CD4-positive, alpha-beta T cell (primary cell): Measurements from ENCODE around the gene OPCML. TPM values are rescaled to one million over a fixed set of nuclear protein-coding genes. Genes with fewer than 3 reads are reported as not detected.

Source experiments
- ATAC-seq: fragments of 200-7000 bp; cut with Tn5 transposase; one replicate; pipeline ENCODE4 v1.10.0; 2022; ENCODE audit warnings: mild to moderate bottlenecking; ENCODE audit not compliant: poor library complexity
- CTCF ChIA-PET: fragments of 350-600 bp; sonication (Branson Sonifier 250); formaldehyde crosslinking; loops from one replicate; lab custom pipeline; 2021; ENCODE audit warnings: antibody characterized with exemption, inconsistent platforms; lab: Charles Lee
- POLR2A ChIA-PET: fragments of 350-600 bp; sonication (Branson Sonifier 250); formaldehyde crosslinking; loops from one replicate; lab custom pipeline; 2021; ENCODE audit warnings: antibody characterized with exemption, inconsistent platforms; lab: Charles Lee
- DNase-seq, 14 experiments: peaks; one replicate each; pipeline ENCODE4 v3.0.0-alpha.2; 2013 to 2020; ENCODE audit warnings: mixed read lengths in 2 of 14
- H3K27ac ChIP-seq, 2 donors: one replicate each; pipeline versions ENCODE4 v1.5.1 to v1.7.0; 2013; ENCODE audit warnings: low read length in 2 of 2, low read depth in 1 of 2, mild to moderate bottlenecking in 1 of 2
- H3K27me3 ChIP-seq, 2 experiments: 1 replicate in 1 of 2; 2 replicates in 1 of 2; pipeline versions ENCODE4 v1.6.1 to v1.7.0; 2013; ENCODE audit warnings: low read length in 2 of 2, control low read depth in 1 of 2, mild to moderate bottlenecking in 1 of 2, moderate library complexity in 1 of 2; ENCODE audit not compliant: insufficient read depth in 2 of 2, control insufficient read depth in 1 of 2
- H3K36me3 ChIP-seq: one replicate; pipeline ENCODE4 v1.6.1; 2013; ENCODE audit warnings: low read length, control low read depth; ENCODE audit not compliant: insufficient read depth
- H3K4me1 ChIP-seq: one replicate; pipeline ENCODE4 v1.6.1; 2013; ENCODE audit warnings: low read length, control low read depth; ENCODE audit not compliant: insufficient read depth
- H3K4me3 ChIP-seq: one replicate; pipeline ENCODE4 v1.5.1; 2013; ENCODE audit warnings: mild to moderate bottlenecking, low read length, moderate library complexity
- H3K9me3 ChIP-seq, 2 experiments: 1 replicate in 1 of 2; 2 replicates in 1 of 2; pipeline versions ENCODE4 v1.6.1 to v1.7.0; 2013; ENCODE audit warnings: low read length in 2 of 2, mild to moderate bottlenecking in 2 of 2, control low read depth in 1 of 2, moderate library complexity in 1 of 2; ENCODE audit not compliant: control insufficient read depth in 1 of 2, insufficient read depth in 1 of 2
- H3K27ac Mint-ChIP-seq: one replicate; pipeline ENCODE4 v1.8.0; 2020; ENCODE audit warnings: mixed read lengths
- H3K27me3 Mint-ChIP-seq: one replicate; pipeline ENCODE4 v1.8.0; 2021; ENCODE audit warnings: mixed read lengths
- H3K36me3 Mint-ChIP-seq: one replicate; pipeline ENCODE4 v1.8.0; 2021; ENCODE audit warnings: low read depth, mixed read lengths
- H3K4me1 Mint-ChIP-seq: one replicate; pipeline ENCODE4 v1.8.0; 2021; ENCODE audit warnings: low read depth, mixed read lengths
- H3K4me3 Mint-ChIP-seq: one replicate; pipeline ENCODE4 v1.8.0; 2020; ENCODE audit warnings: mild to moderate bottlenecking, mixed read lengths
- H3K9me3 Mint-ChIP-seq: one replicate; pipeline ENCODE4 v1.8.0; 2020; ENCODE audit warnings: mixed read lengths
- intact Hi-C, 2 experiments: fragments of 100-400 bp; cut with DNase I in 1 of 2; cut with micrococcal nuclease in 1 of 2; formaldehyde crosslinking; loops; one replicate each; pipeline versions ENCODE4 v1.15.1 to v1.9.0; 2023 to 2025; cut with DNase I, micrococcal nuclease
- total RNA-seq, 174 experiments: library from RNA in 2 of 174; stranded (reverse) in 2 of 174; gene quantifications; one replicate each; pipeline ENCODE4 v1.2.3 and lab custom pipeline; 2021 to 2026
- TF ChIP-seq, protein P1 (sequence below): fragments of 200-600 bp; IDR thresholded peaks from one replicate; pipeline ENCODE4 v1.8.0; 2022; ENCODE audit warnings: antibody characterized with exemption, mild to moderate bottlenecking

OPCML gene
- total RNA-seq, 2 experiments from 2014 or later: not detected

DNA sequence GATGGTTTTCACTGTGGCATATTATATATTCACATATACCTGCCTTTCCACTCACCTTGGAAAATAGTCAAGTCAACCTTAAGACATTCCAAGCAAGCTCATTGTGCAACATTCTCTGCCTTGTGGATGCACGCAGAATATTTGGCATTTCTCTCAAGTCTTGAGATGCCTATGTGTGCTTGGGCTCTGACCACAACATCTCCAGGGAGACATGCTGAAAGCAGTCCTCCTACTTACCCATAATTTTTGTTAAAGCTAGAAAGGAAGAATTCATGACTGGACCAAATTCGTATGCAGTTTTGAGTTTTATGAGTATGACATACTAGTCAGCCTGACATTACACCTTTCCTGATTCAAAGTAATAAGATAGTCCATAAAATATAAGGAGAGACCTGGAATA, 684.0 kb downstream of the OPCML start:
- no peak overlapping the region for H3K4me3 Mint-ChIP-seq
- ATAC-seq: no peak
- H3K4me1 Mint-ChIP-seq: no peaks in the 10 kb centered on the region
- Histone ChIP-seq H3K27ac (no peak overlapping the region), H3K36me3 (no peaks in the 10 kb centered on the region), H3K9me3 (no peaks in the 10 kb centered on the region), H3K4me3 (no peak overlapping the region), H3K27me3 (no peaks in the 10 kb centered on the region), H3K4me1 (no peaks in the 10 kb centered on the region)
- CTCF ChIA-PET: no interaction called here
- no peak for DNase-seq
- no peaks in the 10 kb centered on the region for H3K27me3 Mint-ChIP-seq
- intact Hi-C loops: no loop called here
- no peaks in the 10 kb centered on the region for H3K9me3 Mint-ChIP-seq
- TF ChIP-seq, protein P1, sequence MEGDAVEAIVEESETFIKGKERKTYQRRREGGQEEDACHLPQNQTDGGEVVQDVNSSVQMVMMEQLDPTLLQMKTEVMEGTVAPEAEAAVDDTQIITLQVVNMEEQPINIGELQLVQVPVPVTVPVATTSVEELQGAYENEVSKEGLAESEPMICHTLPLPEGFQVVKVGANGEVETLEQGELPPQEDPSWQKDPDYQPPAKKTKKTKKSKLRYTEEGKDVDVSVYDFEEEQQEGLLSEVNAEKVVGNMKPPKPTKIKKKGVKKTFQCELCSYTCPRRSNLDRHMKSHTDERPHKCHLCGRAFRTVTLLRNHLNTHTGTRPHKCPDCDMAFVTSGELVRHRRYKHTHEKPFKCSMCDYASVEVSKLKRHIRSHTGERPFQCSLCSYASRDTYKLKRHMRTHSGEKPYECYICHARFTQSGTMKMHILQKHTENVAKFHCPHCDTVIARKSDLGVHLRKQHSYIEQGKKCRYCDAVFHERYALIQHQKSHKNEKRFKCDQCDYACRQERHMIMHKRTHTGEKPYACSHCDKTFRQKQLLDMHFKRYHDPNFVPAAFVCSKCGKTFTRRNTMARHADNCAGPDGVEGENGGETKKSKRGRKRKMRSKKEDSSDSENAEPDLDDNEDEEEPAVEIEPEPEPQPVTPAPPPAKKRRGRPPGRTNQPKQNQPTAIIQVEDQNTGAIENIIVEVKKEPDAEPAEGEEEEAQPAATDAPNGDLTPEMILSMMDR: no peak
- no peaks in the 10 kb centered on the region for H3K36me3 Mint-ChIP-seq
- no peak overlapping the region for H3K27ac Mint-ChIP-seq
- POLR2A ChIA-PET: no interaction called here

DNA sequence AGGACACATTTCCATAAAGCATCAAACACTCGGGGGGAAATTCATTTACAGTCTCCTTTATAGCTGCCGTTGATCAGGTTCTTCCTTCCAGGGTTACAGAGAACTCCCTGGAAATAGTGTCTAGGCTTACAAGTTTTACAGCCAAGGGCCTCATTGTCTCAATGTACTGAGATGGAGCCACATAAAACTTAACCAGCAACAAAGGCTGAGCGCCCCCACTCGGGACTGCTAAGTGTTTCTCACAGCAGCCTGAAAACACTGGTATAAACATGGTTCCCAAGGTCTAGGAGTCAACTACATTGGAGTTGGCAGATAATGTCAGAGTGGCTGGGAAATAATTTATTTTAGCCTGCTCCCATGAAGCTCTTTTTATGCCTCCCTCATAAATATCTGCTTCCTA, 686.2 kb downstream of the OPCML start:
- TF ChIP-seq, protein P1: no peak
- Histone ChIP-seq H3K27me3 (no peaks in the 10 kb centered on the region), H3K9me3 (no peaks in the 10 kb centered on the region), H3K4me3 (no peak overlapping the region), H3K36me3 (no peaks in the 10 kb centered on the region), H3K4me1 (no peaks in the 10 kb centered on the region), H3K27ac (no peak overlapping the region)
- H3K27ac Mint-ChIP-seq: no peak overlapping the region
- H3K4me3 Mint-ChIP-seq: no peak overlapping the region
- ChIA-PET CTCF (no interaction called here), POLR2A (no interaction called here)
- H3K27me3 Mint-ChIP-seq: no peaks in the 10 kb centered on the region
- no peak for DNase-seq
- no peaks in the 10 kb centered on the region for H3K4me1 Mint-ChIP-seq
- ATAC-seq: no peak
- H3K9me3 Mint-ChIP-seq: no peaks in the 10 kb centered on the region
- intact Hi-C loops: no loop called here
- H3K36me3 Mint-ChIP-seq: no peaks in the 10 kb centered on the region

DNA sequence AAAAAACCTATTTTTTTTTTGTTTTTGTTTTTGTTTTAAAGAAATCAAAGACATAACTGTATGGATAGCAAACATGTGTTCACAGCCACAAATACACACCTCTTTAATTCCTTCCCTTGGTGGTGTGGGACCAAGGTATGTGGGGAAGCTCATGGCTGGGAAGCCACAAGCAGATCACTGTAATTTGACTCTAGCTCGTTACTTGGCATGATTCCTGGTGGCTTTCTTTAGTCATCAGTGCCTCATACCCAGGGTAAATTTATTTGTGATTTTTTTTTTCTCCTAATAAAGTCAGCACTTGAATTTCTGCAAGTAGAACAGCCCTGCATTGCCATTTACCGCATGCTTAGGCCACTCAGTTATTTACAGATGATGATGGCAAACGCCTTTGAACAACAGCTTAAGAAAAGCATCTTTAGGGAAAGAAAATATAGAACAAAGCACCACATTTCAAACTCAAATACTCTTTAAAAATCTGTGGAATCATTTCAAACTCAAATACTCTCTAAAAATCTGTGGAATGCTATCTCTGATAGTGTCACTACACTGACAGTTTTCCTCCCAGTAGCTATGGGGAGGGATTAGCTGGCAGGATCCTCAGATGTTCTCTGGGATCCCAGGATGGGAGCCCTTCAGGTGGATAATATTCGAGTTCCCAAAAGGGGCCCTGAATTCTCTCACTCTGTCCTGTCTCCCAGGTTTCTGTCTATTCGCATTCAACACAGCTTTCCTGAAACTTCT, 687.2 kb downstream of the OPCML start:
- ChIA-PET CTCF (interaction anchor here (1.1 kb wide), 1 partner anchor 9 kb away, joined by 4 read pairs; no protein-coding TSS in a partner anchor), POLR2A (no interaction called here)
- H3K9me3 Mint-ChIP-seq: no peaks in the 10 kb centered on the region
- Histone ChIP-seq H3K27ac (no peak overlapping the region), H3K4me1 (no peaks in the 10 kb centered on the region), H3K27me3 (no peaks in the 10 kb centered on the region), H3K4me3 (no peak overlapping the region), H3K9me3 (no peaks in the 10 kb centered on the region), H3K36me3 (no peaks in the 10 kb centered on the region)
- H3K27me3 Mint-ChIP-seq: no peaks in the 10 kb centered on the region
- intact Hi-C loops: no loop called here
- TF ChIP-seq, protein P1: no peak
- no peaks in the 10 kb centered on the region for H3K36me3 Mint-ChIP-seq
- no peak overlapping the region for H3K4me3 Mint-ChIP-seq
- no peak overlapping the region for H3K27ac Mint-ChIP-seq
- ATAC-seq: no peak
- H3K4me1 Mint-ChIP-seq: no peaks in the 10 kb centered on the region
- DNase-seq: no peak
